ENCODE results near the gene ADCY10. TPM values are rescaled to one million over a fixed set of nuclear protein-coding genes. Genes with fewer than 3 reads are reported as not detected.
"Not testable (repeated sequence)": the region's sequence is repeated elsewhere in the genome, so short reads cannot be mapped to it uniquely, and the experiment has no call there.

ADCY10 gene
- total RNA-seq, 1 donor from 2014 or later = 0.07 TPM

GRCh38 chr1:167819849-167820683 is 93.9 kb downstream of the ADCY10 start:
- intact Hi-C loops (cut with micrococcal nuclease) = loop anchor here (1.0 kb wide), 1 partner anchor 17 kb away; no protein-coding TSS in a partner anchor

- intact Hi-C loops (cut with micrococcal nuclease) = no loop called here
Measured at GRCh38 chr1:167815650-167816049, 98.3 kb downstream of the ADCY10 start.

GRCh38 chr1:167812972-167813371 is 101.0 kb downstream of the ADCY10 start:
- intact Hi-C loops (cut with micrococcal nuclease) = no loop called here

DNA sequence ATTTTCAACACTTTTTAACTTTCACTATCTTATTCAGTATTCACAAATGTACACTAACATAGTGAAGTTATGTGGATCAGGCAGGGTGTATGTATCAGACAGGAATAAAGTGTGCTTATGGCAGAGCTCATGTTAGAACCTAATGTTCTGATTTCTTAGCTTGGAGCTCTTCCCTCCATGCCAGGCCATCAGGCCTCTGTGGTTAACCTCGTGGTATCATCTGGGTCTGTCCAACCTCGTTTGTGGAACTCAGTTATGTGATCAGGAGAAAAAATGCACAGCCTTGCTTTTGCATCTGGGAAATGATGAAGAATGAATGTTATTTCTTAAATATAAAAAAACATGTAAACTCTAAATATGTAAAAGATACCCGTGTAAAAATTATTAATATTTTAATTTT is 105.2 kb downstream of the ADCY10 start:
- intact Hi-C loops (cut with micrococcal nuclease) = no loop called here

- intact Hi-C loops (cut with micrococcal nuclease) = no loop called here
Measured at GRCh38 chr1:167808104-167808503, 105.8 kb downstream of the ADCY10 start.

GRCh38 chr1:167806676-167807075 is 107.3 kb downstream of the ADCY10 start:
- intact Hi-C loops (cut with micrococcal nuclease) = not testable (repeated sequence)

GRCh38 chr1:167806235-167806634 is 107.7 kb downstream of the ADCY10 start:
- intact Hi-C loops (cut with micrococcal nuclease) = not testable (repeated sequence)

DNA sequence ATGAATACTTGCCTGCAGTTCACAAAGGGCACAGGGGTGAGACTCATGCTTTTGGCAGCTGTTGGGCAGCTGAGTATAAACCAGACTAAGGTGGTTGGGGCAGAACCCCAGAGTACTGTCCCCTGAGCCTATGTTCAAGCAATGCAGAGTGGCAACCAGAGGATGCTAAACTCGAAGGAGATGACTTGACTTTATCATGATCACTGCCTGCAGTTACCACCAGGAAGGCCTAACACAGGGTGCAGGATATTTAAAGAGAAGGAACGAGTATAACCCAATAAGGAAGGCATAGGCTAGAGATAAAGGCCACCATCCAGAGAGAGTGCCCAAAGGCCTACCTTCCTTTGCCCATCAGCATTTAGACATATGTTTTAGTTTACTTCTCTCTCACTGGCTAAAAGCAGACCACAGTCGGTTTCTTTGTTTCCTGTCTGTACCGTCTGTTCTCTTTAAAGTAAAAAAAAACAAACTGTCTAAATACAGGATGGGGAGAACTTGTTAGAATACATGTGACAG is 108.8 kb downstream of the ADCY10 start:
- intact Hi-C loops (cut with micrococcal nuclease) = loop anchor here (2.0 kb wide), 1 partner anchor 374 kb away; the partner anchor contains the start of gene TIPRL

- intact Hi-C loops (cut with micrococcal nuclease) = loop anchor here (1.0 to 2.0 kb wide), 11 partner anchors 17 to 585 kb away; partner anchors contain the start of genes CREG1, DCAF6, MPZL1 and TIPRL
Measured at GRCh38 chr1:167803358-167804207, 110.4 kb downstream of the ADCY10 start.

- intact Hi-C loops (cut with micrococcal nuclease) = loop anchor here (2.0 kb wide), 2 partner anchors 173 to 583 kb away; no protein-coding TSS in a partner anchor
Measured at GRCh38 chr1:167802235-167802634, 111.7 kb downstream of the ADCY10 start.

DNA sequence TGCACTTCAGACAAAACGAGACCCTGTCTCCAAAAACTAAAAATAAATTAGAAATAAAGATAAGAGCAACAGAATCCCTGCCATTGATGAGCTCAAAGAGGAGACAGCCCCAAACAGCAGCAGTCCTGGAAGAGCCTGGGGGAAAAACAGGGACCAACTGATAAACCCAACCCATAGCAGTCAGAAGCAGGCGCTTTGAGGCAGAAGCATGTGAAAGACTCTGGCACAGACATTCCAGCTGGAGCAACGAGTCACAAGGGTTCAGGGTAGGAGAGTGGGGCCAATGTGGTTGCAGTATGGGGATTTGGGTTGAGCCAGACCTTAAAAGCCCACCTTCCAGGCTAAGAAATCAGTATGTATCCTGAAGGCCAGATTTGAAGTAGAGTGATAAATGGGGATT is 113.7 kb downstream of the ADCY10 start:
- intact Hi-C loops (cut with micrococcal nuclease) = no loop called here

DNA sequence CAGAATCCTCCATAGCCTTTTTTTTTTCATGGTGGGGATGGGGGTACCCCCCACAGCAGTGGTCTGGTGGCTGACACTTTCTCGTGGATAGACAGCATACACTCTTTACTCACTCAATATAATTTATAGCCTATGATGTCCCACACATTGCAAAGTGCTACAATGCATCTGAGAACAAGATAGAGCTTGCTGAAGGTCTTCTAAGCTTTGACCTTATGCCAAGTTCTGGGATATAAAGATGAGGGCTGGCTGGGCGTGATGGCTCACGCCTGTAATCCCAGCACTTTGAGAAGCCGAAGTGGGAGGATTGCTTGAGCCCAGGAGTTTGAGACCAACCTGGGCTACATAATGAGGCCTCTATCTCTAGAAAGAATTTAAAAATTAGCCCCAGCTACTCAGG is 114.2 kb downstream of the ADCY10 start:
- intact Hi-C loops (cut with micrococcal nuclease) = no loop called here

- intact Hi-C loops (cut with micrococcal nuclease) = no loop called here
Measured at GRCh38 chr1:167798952-167799351, 115.0 kb downstream of the ADCY10 start.

DNA sequence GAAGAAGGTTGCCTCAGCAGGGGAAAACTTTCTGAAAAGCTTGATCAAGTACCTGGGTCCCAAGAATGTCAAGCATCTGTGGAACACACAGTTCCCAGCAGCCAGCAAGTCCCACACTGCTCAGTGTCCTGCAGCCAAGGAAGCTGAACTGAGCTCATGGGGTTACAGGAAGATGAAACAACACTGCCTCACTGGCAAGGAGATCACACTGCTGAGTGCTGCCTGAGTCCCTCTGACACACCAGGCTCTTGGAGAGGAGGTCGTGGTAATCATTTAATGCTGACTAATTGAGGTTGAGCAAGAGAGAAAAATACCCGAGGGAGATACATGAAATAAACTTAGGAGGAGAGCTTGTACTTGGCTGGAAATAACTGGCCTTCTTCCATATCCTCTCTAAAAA is 116.9 kb downstream of the ADCY10 start:
- intact Hi-C loops (cut with micrococcal nuclease) = no loop called here

DNA sequence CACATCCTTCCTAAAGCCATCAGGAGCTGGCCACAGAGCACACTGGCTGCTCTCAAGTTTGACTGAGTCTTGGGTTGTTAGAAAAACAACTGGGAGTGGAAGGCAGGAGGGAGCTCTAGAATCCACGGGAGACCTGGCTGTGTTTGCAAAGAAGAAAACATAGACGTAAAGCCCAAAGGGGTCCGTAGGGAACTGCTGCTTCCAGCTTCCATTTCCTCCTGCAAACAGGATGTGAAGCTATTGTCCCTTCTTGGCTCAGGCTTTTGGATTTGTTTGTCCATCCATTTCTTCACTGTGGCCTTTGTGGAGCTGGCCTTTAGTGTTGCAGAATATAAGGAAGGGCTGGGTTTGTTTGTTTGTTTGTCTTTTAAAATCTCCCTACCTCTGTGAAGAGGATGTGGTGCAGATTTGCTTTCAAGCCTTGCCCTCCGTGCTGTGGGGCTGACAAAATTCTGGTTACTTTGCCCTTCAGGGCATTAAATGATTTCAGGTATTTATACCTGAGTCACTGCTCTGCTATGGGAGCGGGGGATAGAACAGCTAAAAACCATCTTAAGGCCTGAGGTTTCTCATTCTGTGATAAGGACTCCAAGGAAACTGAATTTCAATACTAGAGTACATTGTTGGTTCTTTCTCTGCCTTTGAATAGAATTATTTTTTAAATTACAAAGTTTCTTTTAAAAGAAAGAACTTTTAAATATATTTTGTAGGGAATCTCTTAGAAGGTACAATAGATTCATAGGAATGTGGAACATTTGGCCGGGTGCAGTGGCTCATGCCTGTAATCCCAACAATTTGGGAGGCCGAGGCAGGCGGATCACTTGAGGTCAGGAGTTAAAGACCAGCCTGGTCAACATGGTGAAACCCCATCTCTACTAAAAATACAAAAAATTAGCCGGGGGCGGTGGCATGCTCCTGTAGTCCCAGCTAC is 117.9 kb downstream of the ADCY10 start:
- intact Hi-C loops (cut with micrococcal nuclease) = no loop called here

DNA sequence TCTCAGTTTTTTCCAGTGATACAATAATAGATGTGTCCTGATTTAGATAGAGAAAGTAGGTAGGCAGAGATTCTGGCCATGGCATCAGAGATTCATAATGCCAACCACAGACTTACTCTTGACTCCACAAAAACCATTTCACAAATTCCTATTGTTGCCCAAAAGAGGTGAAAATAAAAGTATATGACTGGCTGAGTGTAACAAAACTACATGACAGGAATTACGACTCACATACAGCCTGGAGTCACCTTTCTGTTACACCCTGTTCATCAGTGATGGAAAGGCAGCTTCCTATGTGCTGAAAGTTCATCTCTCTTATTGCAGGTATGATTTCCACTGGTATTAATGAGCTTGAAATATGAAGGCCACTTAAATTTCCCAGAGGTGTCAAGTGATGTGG is 119.9 kb downstream of the ADCY10 start:
- intact Hi-C loops (cut with micrococcal nuclease) = no loop called here

DNA sequence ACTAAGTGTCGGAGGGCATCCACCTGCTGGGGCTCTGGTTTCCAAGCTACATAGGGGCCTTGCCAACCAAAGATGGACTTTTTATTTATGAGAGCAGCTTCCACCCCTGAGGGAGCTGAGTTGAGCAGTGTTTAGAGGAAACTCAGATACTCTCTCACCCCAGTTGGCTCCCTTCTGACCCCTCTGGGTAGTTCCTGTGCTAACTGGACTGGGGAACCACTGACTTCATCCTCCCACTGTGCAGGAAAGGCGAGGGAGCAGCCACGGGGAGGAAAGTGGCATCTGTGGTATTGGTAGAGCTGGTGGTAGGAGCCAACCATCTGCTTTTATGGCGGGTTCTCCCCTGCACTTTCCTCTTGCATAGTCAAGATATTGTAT is 121.8 kb downstream of the ADCY10 start:
- intact Hi-C loops (cut with micrococcal nuclease) = no loop called here

GRCh38 chr1:167791281-167792187 is 122.4 kb downstream of the ADCY10 start:
- intact Hi-C loops (cut with micrococcal nuclease) = no loop called here

DNA sequence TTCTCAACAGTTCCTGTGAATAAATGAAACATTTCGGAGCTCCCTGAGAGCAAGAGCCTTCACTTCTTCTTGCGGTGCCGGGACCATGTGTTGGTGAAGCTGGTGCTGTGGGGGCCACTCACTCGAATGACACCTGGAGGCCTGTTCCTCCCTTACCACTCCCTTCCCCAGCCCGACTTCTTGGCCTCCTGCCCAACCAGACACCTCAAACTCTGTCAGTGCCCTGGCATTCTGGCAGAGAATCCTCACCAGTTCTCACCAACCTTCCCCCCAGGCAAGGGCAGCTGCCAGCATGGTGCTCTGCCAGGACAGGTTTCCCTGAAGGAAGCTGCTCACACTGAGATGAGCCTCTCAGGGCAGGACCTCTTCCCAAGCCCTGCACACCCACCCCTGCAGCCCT is 123.8 kb downstream of the ADCY10 start:
- intact Hi-C loops (cut with micrococcal nuclease) = no loop called here

- intact Hi-C loops (cut with micrococcal nuclease) = no loop called here
Measured at GRCh38 chr1:167789501-167789900, 124.4 kb downstream of the ADCY10 start.
